Suprapubic skin (tissue), 4 donors: Measurements from ENCODE around the gene FAAP20. TPM values are rescaled to one million over a fixed set of nuclear protein-coding genes. Genes with fewer than 3 reads are reported as not detected.

Experiments used
- DNase-seq, 2 donors: peaks; one replicate each; pipeline ENCODE4 v3.0.0-alpha.2; 2019; ENCODE audit warnings: low spot score in 2 of 2
- H3K27ac ChIP-seq: fragments of 200-600 bp; sonication (generic); one replicate; pipeline ENCODE4 v1.5.1; 2019
- H3K27me3 ChIP-seq: fragments of 200-600 bp; sonication (generic); one replicate; pipeline ENCODE4 v1.5.1; 2019
- H3K36me3 ChIP-seq: fragments of 200-600 bp; sonication (generic); one replicate; pipeline ENCODE4 v1.5.1; 2019
- H3K4me1 ChIP-seq: fragments of 200-600 bp; sonication (generic); one replicate; pipeline ENCODE4 v1.5.1; 2019
- H3K4me3 ChIP-seq: fragments of 200-600 bp; sonication (generic); one replicate; pipeline ENCODE4 v1.5.1; 2019; ENCODE audit warnings: mild to moderate bottlenecking
- H3K9me3 ChIP-seq: fragments of 200-600 bp; sonication (generic); one replicate; pipeline ENCODE4 v1.5.1; 2019
- EP300 ChIP-seq: sonication (generic); formaldehyde crosslinking; IDR thresholded peaks from one replicate; pipeline ENCODE4 v1.6.1; 2017; ENCODE audit warnings: antibody characterized with exemption
- POLR2A ChIP-seq, 2 donors: fragments of 450-650 bp; IDR thresholded peaks; one replicate each; pipeline ENCODE4 v1.6.1; 2017; ENCODE audit warnings: antibody characterized with exemption in 2 of 2, mild to moderate bottlenecking in 2 of 2, moderate library complexity in 2 of 2
- POLR2AphosphoS5 ChIP-seq, 3 donors: sonication (generic); formaldehyde crosslinking; IDR thresholded peaks; one replicate each; pipeline ENCODE4 v1.6.1; 2017; ENCODE audit warnings: antibody characterized with exemption in 3 of 3
- WGBS: methylation state at CpG from one replicate; pipeline ENCODE4 v1.1.5; 2018; 5-methylcytosine and 5-hydroxymethylcytosine counted together
- total RNA-seq, 4 donors: library from RNA; depleted of rRNA; stranded (reverse); fragments of >200 nt; gene quantifications; one replicate each; pipeline ENCODE4 v1.1.0, GENCODE V29; 2016
- TF ChIP-seq, protein P1 (sequence below), 2 donors: fragments of 200-600 bp in 1 of 2; fragments of 450-650 bp in 1 of 2; sonication (generic) in 1 of 2; IDR thresholded peaks; one replicate each; pipeline ENCODE4 v1.5.1; 2016 to 2019; ENCODE audit warnings: antibody characterized with exemption in 2 of 2, mild to moderate bottlenecking in 1 of 2, moderate library complexity in 1 of 2

FAAP20 gene
- total RNA-seq, 4 donors from 2014 or later = 18.6 to 47.3 (median 24.9) TPM

DNA sequence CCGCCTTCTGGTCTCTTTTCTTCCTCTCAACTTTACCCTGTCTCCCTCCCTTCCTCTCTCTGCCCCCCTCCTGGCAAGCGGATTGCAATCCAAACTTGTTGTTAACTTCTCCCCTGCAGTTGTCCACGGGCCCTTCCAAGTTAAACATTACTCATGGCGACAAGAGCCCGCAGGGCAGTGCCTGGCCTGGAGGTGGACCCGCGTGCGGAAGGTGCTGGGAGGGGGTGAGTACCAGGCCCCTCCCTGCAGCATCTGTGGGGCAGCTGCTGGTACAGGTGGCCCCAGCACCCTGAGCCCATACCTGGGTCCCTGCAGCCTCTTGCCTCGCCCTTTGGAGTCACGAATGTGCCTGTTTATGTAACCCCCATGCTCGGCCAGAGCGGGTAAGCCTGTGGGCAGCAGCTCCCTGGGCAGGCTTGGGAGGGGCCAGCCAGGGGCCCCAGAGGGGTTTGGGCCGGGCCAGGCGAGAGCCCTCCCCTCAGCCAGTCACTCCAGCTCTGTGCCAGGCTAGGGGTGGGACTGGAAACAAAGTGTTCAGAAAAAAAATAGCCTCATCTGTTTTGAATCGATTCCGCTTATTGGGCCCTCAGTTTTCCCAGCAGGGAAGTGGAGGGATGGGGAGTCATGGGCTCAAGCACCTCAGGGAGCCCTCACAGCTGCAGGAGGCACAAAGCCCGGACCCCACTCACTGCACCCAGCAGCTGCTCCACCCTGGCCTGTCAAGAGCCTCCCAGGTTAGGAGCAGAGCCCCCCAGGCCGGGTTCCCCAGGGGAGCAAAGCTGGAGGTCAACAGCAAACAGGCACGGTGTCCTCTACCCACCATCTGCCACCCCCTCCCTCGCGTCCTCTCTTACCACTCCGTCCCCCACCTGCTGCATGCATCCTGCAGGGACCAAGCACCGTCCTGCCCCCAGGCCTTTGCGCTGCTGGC is 14.0 kb upstream of the FAAP20 start:
- no peak overlapping the region for H3K4me3 ChIP-seq

DNA sequence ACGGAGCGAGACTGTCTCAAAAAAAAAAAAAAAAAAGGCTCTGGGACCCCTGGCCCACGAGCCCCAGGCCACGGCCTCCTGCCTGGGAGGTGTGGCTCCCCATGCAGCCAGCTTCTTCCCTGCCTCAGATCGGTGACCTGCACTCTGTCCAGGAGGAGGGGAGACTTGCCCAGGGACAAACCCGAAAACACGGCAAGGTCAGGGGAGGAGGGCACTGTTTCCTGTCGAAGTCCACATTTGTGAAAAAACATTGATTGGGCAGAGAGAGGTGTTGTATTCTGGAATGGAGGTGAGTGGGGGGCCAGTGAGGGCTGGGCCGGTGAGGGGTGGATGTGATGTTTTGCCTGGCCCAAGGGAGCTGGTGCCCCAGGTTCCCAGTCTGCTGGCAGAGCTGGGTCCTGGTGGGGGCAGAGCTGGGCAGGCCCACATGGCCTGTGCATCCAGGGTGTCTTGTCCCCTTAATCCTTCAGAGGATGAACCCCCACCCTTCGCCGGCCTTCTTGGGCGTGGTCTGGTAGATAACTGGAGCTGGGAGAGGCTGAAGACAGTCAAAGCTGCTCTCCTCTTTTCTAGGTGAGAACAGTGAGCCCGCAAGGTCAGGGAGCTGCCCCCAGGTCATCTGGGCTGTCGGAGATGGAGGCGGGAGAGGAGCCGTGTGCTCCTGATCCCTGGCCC is 12.4 kb upstream of the FAAP20 start:
- 71% methylated on average over 13 of the region's 16 CpGs for WGBS
- peaks cover 77% of the 10 kb centered on the region for H3K4me1 ChIP-seq

More for the DNA sequence above, 14.0 kb upstream of the FAAP20 start:
- Histone ChIP-seq H3K4me1 (peaks cover 92% of the 10 kb centered on the region), H3K27me3 (no peaks in the 10 kb centered on the region), H3K27ac (peak overlapping the region; percentile 89), H3K36me3 (no peaks in the 10 kb centered on the region), H3K9me3 (no peaks in the 10 kb centered on the region)
- peak; percentile 83 to 85 for DNase-seq
- TF ChIP-seq POLR2AphosphoS5 (IDR thresholded peaks at IDR 0.05) (no peak), EP300 (no peak), POLR2A (IDR thresholded peaks at IDR 0.05) (no peak)
- TF ChIP-seq, protein P1, sequence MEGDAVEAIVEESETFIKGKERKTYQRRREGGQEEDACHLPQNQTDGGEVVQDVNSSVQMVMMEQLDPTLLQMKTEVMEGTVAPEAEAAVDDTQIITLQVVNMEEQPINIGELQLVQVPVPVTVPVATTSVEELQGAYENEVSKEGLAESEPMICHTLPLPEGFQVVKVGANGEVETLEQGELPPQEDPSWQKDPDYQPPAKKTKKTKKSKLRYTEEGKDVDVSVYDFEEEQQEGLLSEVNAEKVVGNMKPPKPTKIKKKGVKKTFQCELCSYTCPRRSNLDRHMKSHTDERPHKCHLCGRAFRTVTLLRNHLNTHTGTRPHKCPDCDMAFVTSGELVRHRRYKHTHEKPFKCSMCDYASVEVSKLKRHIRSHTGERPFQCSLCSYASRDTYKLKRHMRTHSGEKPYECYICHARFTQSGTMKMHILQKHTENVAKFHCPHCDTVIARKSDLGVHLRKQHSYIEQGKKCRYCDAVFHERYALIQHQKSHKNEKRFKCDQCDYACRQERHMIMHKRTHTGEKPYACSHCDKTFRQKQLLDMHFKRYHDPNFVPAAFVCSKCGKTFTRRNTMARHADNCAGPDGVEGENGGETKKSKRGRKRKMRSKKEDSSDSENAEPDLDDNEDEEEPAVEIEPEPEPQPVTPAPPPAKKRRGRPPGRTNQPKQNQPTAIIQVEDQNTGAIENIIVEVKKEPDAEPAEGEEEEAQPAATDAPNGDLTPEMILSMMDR (IDR thresholded peaks at IDR 0.05) = no peak
- WGBS = 41% methylated on average over 15 of the region's 24 CpGs

DNA sequence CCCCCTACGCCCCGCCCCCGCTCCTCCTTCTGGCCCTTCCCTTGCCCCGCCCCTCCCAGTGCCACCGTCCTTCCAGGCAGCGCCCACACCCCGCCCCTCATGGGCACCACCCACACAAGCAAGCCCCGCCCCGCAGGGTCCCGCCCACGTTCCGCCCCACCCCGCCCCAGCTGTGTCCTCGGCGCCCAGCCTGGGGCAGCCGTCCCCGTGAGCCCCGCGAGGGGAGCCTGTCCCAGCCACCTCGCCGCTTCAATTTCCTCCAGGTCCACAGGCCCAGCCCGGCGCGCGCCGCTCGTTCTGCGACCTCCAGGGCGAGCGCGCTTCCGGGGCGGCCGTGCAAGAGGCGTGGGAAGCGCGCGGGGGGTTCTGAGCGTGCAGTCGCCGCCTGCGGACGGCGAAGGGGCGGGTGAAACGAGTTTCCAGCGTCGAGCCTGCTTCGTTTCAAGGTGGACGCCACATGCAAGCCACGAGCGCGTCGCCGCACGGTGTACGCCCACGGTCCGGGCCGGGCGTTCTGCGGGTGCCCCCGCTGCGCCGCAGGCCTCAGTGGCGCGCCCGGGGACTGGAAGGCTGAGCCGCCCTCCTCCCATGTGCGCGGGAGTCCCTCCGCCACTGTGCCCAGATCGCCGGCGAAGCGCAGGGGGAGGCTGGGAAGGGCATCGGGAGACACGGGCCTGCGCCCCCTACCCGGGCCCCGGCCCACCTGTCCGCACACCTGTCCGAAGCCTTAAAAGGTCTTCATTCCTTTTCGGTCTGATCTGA is 10.8 kb upstream of the FAAP20 start:
- no peaks in the 10 kb centered on the region for H3K9me3 ChIP-seq
- H3K27me3 ChIP-seq = no peaks in the 10 kb centered on the region
- TF ChIP-seq POLR2AphosphoS5 (IDR thresholded peaks at IDR 0.05) (peak in 2 of 3 donors; percentile 65 to 76), POLR2A (IDR thresholded peaks at IDR 0.05) (peak in 1 of 2 donors; percentile 22), EP300 (no peak)
- TF ChIP-seq, protein P1 (IDR thresholded peaks at IDR 0.05) = no peak
- DNase-seq = peak; percentile 98 to 99
- WGBS = no CpG with 5 or more reads among the region's 84 CpGs
- no peaks in the 10 kb centered on the region for H3K36me3 ChIP-seq
- H3K4me3 ChIP-seq = peak overlapping the region; percentile 50
- H3K4me1 ChIP-seq = peaks cover 72% of the 10 kb centered on the region
- peak overlapping the region; percentile 84 for H3K27ac ChIP-seq

More for the DNA sequence above, 12.4 kb upstream of the FAAP20 start:
- Histone ChIP-seq H3K27me3 (no peaks in the 10 kb centered on the region), H3K27ac (peak overlapping the region; percentile 89), H3K9me3 (no peaks in the 10 kb centered on the region), H3K36me3 (no peaks in the 10 kb centered on the region), H3K4me3 (peak overlapping the region; percentile 25)
- peak in 1 of 2 donors; percentile 77 for DNase-seq
- TF ChIP-seq POLR2A (IDR thresholded peaks at IDR 0.05) = no peak
- TF ChIP-seq POLR2AphosphoS5 (IDR thresholded peaks at IDR 0.05) = no peak
- TF ChIP-seq EP300 = no peak
- TF ChIP-seq, protein P1 (IDR thresholded peaks at IDR 0.05) = no peak

DNA sequence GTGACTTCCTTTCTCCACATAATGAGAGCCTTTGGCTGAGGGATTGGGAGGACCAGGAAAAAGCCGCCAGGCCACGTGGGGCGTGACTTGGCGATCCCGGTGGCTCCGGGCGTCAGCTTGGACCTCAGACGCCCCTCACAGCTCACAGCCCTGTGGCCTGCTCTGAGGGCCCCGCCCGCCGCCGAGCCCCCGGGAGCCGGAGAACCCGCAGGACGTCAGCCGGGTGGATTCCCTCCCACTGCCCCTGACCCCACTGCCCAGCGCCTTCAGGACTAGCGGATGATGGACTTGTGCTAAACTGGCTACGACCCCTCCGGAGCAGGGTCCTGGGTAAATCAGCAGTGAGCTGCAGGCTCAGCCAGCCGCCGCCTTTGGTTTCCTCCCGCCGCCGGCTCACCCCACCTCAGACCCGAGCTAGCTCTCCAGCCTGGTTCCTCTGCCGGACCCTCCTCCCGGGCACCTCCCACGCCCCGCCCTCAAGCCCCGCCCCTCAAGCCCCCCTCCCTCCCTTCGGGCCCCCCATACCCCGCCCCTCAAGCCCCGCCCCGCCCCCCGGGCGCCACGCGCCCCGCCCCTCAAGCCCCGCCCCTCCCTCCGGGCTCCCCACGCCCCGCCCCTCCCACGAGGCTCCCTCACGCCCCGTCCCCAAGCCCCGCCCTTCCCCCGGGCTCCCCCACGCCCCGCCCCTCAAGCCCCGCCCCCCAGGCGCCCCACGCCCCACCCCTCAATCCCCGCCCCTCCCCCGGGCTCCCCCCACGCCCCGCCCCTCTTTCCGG is 10.0 kb upstream of the FAAP20 start:
- H3K4me1 ChIP-seq = peaks cover 72% of the 10 kb centered on the region
- WGBS = no CpG with 5 or more reads among the region's 60 CpGs
- H3K27ac ChIP-seq = peak overlapping the region; percentile 76
- H3K27me3 ChIP-seq = no peaks in the 10 kb centered on the region
- peak overlapping the region; percentile 50 for H3K4me3 ChIP-seq
- H3K9me3 ChIP-seq = no peaks in the 10 kb centered on the region
- H3K36me3 ChIP-seq = no peaks in the 10 kb centered on the region
- peak; percentile 92 for DNase-seq
- TF ChIP-seq POLR2A (IDR thresholded peaks at IDR 0.05) (no peak), POLR2AphosphoS5 (IDR thresholded peaks at IDR 0.05) (no peak), EP300 (no peak)
- TF ChIP-seq, protein P1 (IDR thresholded peaks at IDR 0.05) = no peak
